ENCODE measurements around the gene ADAMTS9. TPM values are rescaled to one million over a fixed set of nuclear protein-coding genes. Genes with fewer than 3 reads are reported as not detected.

The ADAMTS9 gene
- total and polyA plus RNA-seq, 2 donors (not counting 1 experiment from before 2014, with no cell fraction given): not detected

GRCh38 chr3:64601824-64602223 is 86.0 kb downstream of the ADAMTS9 start:
- H3K9me3 Mint-ChIP-seq (ENCODE audit: insufficient read depth): no peaks in the 10 kb centered on the region
- intact Hi-C loops (cut with micrococcal nuclease): no loop called here
- ATAC-seq (ENCODE audit: low read depth): no peak
- no peaks in the 10 kb centered on the region for H3K36me3 ChIP-seq (replicated peaks in 1 of 2; ENCODE audit: control extremely low read depth in 1 of 2, control insufficient read depth in 1 of 2, extremely low read depth in 1 of 2, insufficient read depth in 2 of 2, low read length in 1 of 2)
- H3K27ac Mint-ChIP-seq: no peak overlapping the region
- no peak overlapping the region for H3K4me3 Mint-ChIP-seq
- DNase-seq: no peak
- no peaks in the 10 kb centered on the region for H3K27me3 ChIP-seq (replicated peaks in 1 of 4; ENCODE audit: control extremely low read depth in 1 of 4, control insufficient read depth in 3 of 4, insufficient read depth in 4 of 4, low read length in 3 of 4)
- CTCF ChIA-PET: no interaction called here
- no peak overlapping the region for H3K9ac ChIP-seq (ENCODE audit: low read length)
- TF ChIP-seq EZH2 (IDR thresholded peaks at IDR 0.05; ENCODE audit: borderline replicate concordance, insufficient read depth, low read depth, low read length, poor library complexity, severe bottlenecking): no peak
- no peak for TF ChIP-seq CTCF (IDR thresholded peaks at IDR 0.05)
- no peak overlapping the region for H2AFZ ChIP-seq (ENCODE audit: insufficient read depth, low read depth, low read length, poor library complexity, severe bottlenecking)
- no peaks in the 10 kb centered on the region for H3K4me1 Mint-ChIP-seq
- H3K4me1 ChIP-seq (ENCODE audit: control insufficient read depth in 2 of 2, insufficient read depth in 2 of 2, low read length in 2 of 2): no peaks in the 10 kb centered on the region
- H3K79me2 ChIP-seq (ENCODE audit: control insufficient read depth, insufficient read depth, low read length): no peaks in the 10 kb centered on the region
- H3K9me3 ChIP-seq (ENCODE audit: control extremely low read depth in 1 of 3, control insufficient read depth in 2 of 3, insufficient read depth in 1 of 3, low read length in 2 of 3): no peaks in the 10 kb centered on the region
- H3K4me3 ChIP-seq (ENCODE audit: control extremely low read depth in 1 of 5, extremely low read depth in 1 of 5, insufficient read depth in 1 of 5, low read depth in 2 of 5, low read length in 4 of 5): no peak overlapping the region
- no peaks in the 10 kb centered on the region for H3K27me3 Mint-ChIP-seq
- WGBS (ENCODE audit: insufficient coverage): 98% methylated on average over 9 of the region's 9 CpGs
- no peaks in the 10 kb centered on the region for H4K20me1 ChIP-seq (ENCODE audit: control insufficient read depth, insufficient read depth, low read length, poor library complexity, severe bottlenecking)
- H3K27ac ChIP-seq (ENCODE audit: low read length in 2 of 2): no peak overlapping the region
- H3K4me2 ChIP-seq (replicated peaks; ENCODE audit: low read depth, low read length, poor library complexity, severe bottlenecking): no peak overlapping the region
- POLR2A ChIA-PET: no interaction called here

GRCh38 chr3:64600246-64600950 is 87.4 kb downstream of the ADAMTS9 start:
- ChIA-PET CTCF (no interaction called here), POLR2A (no interaction called here)
- no peak overlapping the region for H3K4me3 Mint-ChIP-seq
- Histone ChIP-seq H3K4me2 (replicated peaks; ENCODE audit: low read depth, low read length, poor library complexity, severe bottlenecking) (no peak overlapping the region), H3K9ac (ENCODE audit: low read length) (no peak overlapping the region), H3K79me2 (ENCODE audit: control insufficient read depth, insufficient read depth, low read length) (no peaks in the 10 kb centered on the region), H3K27ac (ENCODE audit: low read length in 2 of 2) (no peak overlapping the region), H2AFZ (ENCODE audit: insufficient read depth, low read depth, low read length, poor library complexity, severe bottlenecking) (no peak overlapping the region), H3K4me3 (ENCODE audit: control extremely low read depth in 1 of 5, extremely low read depth in 1 of 5, insufficient read depth in 1 of 5, low read depth in 2 of 5, low read length in 4 of 5) (no peak overlapping the region), H4K20me1 (ENCODE audit: control insufficient read depth, insufficient read depth, low read length, poor library complexity, severe bottlenecking) (no peaks in the 10 kb centered on the region), H3K27me3 (replicated peaks in 1 of 4; ENCODE audit: control extremely low read depth in 1 of 4, control insufficient read depth in 3 of 4, insufficient read depth in 4 of 4, low read length in 3 of 4) (no peaks in the 10 kb centered on the region), H3K4me1 (ENCODE audit: control insufficient read depth in 2 of 2, insufficient read depth in 2 of 2, low read length in 2 of 2) (no peaks in the 10 kb centered on the region), H3K9me3 (ENCODE audit: control extremely low read depth in 1 of 3, control insufficient read depth in 2 of 3, insufficient read depth in 1 of 3, low read length in 2 of 3) (no peaks in the 10 kb centered on the region), H3K36me3 (replicated peaks in 1 of 2; ENCODE audit: control extremely low read depth in 1 of 2, control insufficient read depth in 1 of 2, extremely low read depth in 1 of 2, insufficient read depth in 2 of 2, low read length in 1 of 2) (no peaks in the 10 kb centered on the region)
- no peaks in the 10 kb centered on the region for H3K4me1 Mint-ChIP-seq
- no peaks in the 10 kb centered on the region for H3K27me3 Mint-ChIP-seq
- intact Hi-C loops (cut with micrococcal nuclease): no loop called here
- DNase-seq (no peak), ATAC-seq (ENCODE audit: low read depth) (no peak)
- 95% methylated on average over 2 of the region's 9 CpGs for WGBS (ENCODE audit: insufficient coverage)
- no peak overlapping the region for H3K27ac Mint-ChIP-seq
- TF ChIP-seq EZH2 (IDR thresholded peaks at IDR 0.05; ENCODE audit: borderline replicate concordance, insufficient read depth, low read depth, low read length, poor library complexity, severe bottlenecking) (no peak), CTCF (IDR thresholded peaks at IDR 0.05) (no peak)
- H3K9me3 Mint-ChIP-seq (ENCODE audit: insufficient read depth): no peaks in the 10 kb centered on the region

Data from B cell (primary cell).